Endothelial cell (in vitro differentiated cells): ENCODE measurements around the gene SELENBP1. TPM values are rescaled to one million over a fixed set of nuclear protein-coding genes. Genes with fewer than 3 reads are reported as not detected.

Experiments
- DNase-seq: peaks from one replicate; pipeline ENCODE4 v3.0.0; 2021; ENCODE audit warnings: low spot score
- H3K27ac Mint-ChIP-seq: one replicate; pipeline ENCODE4 v1.8.0; 2021; ENCODE audit warnings: mixed read lengths, inconsistent platforms; ENCODE audit not compliant: unreplicated experiment
- H3K27me3 Mint-ChIP-seq: one replicate; pipeline ENCODE4 v1.8.0; 2021; ENCODE audit warnings: mild to moderate bottlenecking, moderate library complexity, mixed read lengths, inconsistent platforms; ENCODE audit not compliant: unreplicated experiment
- H3K36me3 Mint-ChIP-seq: one replicate; pipeline ENCODE4 v1.8.0; 2021; ENCODE audit warnings: mild to moderate bottlenecking, low read depth, mixed read lengths, inconsistent platforms; ENCODE audit not compliant: unreplicated experiment
- H3K4me1 Mint-ChIP-seq: one replicate; pipeline ENCODE4 v1.8.0; 2021; ENCODE audit warnings: mild to moderate bottlenecking, mixed read lengths, inconsistent platforms; ENCODE audit not compliant: unreplicated experiment
- H3K4me3 Mint-ChIP-seq: one replicate; pipeline ENCODE4 v1.8.0; 2021; ENCODE audit warnings: mild to moderate bottlenecking, mixed read lengths, inconsistent platforms; ENCODE audit not compliant: unreplicated experiment
- H3K9me3 Mint-ChIP-seq: one replicate; pipeline ENCODE4 v1.8.0; 2021; ENCODE audit warnings: mixed read lengths, inconsistent platforms; ENCODE audit not compliant: unreplicated experiment
- total RNA-seq: library from RNA; stranded (reverse); fragmentation: NEBNext Ultra II Directional; extraction: Animal tissue kit (Norgen Biotek cat#: 25700); gene quantifications from one replicate; pipeline ENCODE4 v1.2.1, GENCODE V29; 2021; ENCODE audit not compliant: unreplicated experiment
- TF ChIP-seq, protein P1 (sequence below): fragments of 200-600 bp; sonication (generic); IDR thresholded peaks from one replicate; pipeline ENCODE4 v1.5.0; 2021; ENCODE audit warnings: antibody characterized with exemption; ENCODE audit not compliant: unreplicated experiment

SELENBP1 gene
- total RNA-seq, 1 donor from 2014 or later = 15.6 TPM

DNA sequence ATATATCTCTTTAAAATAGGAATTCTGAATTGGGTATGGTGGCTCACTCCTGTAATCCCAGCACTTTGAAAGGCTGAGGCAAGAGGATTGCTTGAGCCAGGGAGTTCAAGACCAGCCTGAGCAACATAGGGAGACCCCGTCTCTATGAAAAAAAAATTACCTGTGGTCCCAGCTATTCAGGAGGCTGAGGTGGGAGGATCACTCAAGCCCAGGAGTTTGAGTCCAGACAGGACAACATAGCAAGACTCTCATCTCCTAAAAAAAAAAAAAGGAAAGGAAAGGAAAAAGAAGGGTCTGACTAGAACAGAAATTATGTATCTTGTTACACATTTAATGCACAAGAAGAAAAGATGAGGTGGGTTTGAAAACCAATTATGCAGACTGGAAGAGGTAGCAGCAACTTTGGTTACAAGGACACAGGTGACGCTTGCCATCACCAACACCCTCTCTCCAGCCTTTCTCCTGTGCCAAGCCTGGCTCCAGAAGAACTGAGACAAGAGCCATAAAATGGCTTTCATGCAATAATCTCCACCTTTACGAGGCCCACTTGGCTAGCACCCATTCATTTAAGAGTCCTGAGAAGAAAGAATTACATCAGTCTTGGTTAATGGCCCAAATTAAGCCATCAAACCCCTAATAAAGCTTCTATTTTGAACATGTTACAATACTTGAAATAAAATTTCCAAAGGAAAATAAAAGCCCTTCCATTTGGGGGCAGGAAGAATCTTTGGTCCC, 4.8 kb upstream of the SELENBP1 start:
- no peak overlapping the region for H3K27ac Mint-ChIP-seq
- H3K4me1 Mint-ChIP-seq = peaks cover 9% of the 10 kb centered on the region

DNA sequence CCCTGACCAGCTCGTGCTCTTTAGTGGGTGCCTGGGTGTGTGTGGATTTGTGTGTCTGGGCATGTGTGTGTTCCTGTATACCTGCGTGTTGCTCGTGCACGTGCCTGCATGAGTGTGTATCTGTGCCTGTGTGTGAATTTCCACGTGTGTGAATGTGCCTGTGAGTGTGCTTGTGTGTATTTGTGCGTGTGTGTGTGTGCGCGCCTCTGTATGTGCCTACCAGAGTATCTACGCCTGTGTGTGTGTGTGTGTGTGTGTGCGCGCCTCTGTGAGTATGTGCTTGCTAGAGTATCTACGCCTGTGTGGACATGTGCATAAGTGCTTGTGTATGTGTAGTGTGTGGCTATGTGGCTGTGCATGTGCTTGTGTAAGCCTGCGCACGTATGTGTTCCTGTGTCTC, 691 bp upstream of the SELENBP1 start:
- no peaks in the 10 kb centered on the region for H3K36me3 Mint-ChIP-seq
- peaks cover 14% of the 10 kb centered on the region for H3K4me1 Mint-ChIP-seq
- peaks cover 6% of the 10 kb centered on the region for H3K27me3 Mint-ChIP-seq
- no peak for DNase-seq
- TF ChIP-seq, protein P1, sequence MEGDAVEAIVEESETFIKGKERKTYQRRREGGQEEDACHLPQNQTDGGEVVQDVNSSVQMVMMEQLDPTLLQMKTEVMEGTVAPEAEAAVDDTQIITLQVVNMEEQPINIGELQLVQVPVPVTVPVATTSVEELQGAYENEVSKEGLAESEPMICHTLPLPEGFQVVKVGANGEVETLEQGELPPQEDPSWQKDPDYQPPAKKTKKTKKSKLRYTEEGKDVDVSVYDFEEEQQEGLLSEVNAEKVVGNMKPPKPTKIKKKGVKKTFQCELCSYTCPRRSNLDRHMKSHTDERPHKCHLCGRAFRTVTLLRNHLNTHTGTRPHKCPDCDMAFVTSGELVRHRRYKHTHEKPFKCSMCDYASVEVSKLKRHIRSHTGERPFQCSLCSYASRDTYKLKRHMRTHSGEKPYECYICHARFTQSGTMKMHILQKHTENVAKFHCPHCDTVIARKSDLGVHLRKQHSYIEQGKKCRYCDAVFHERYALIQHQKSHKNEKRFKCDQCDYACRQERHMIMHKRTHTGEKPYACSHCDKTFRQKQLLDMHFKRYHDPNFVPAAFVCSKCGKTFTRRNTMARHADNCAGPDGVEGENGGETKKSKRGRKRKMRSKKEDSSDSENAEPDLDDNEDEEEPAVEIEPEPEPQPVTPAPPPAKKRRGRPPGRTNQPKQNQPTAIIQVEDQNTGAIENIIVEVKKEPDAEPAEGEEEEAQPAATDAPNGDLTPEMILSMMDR = no peak
- no peak overlapping the region for H3K27ac Mint-ChIP-seq
- no peaks in the 10 kb centered on the region for H3K9me3 Mint-ChIP-seq
- H3K4me3 Mint-ChIP-seq = no peak overlapping the region

More for the DNA sequence above, 4.8 kb upstream of the SELENBP1 start:
- TF ChIP-seq, protein P1 = no peak
- no peaks in the 10 kb centered on the region for H3K9me3 Mint-ChIP-seq
- peaks cover 4% of the 10 kb centered on the region for H3K27me3 Mint-ChIP-seq
- no peak for DNase-seq
- H3K36me3 Mint-ChIP-seq = no peaks in the 10 kb centered on the region
- no peak overlapping the region for H3K4me3 Mint-ChIP-seq

DNA sequence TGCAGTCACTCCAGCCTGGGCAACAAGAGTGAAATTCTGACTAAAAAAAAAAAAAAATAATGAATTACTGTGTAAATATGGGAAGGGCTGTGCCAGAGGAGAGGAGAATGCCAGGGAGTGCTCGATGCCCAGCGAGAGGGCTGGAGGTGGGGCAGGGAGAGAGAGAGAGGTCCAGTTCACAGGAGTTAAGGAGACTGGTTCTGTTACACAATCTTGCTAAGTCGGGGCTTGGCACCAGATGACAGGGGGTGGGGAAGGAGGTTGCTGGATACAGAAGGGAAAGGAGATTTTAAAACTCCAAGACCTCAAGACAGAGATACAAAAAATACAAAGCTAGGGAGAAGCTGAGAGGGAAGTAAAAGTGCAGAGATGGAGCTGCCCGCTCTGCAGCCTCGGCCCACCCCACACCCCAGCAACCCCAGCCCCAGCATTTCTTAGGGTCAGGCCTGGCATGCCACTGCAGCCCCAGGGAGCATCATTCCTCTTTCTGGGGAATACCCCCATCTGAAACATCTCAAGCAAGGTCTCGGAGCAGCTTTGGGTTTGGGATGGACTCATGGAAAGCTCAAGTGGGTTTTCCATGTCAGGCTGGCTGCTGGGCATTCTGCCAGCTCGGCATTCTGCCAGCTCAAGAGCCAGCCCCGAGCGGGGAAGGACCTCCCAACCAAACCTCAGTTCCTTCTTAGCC, 991 bp downstream of the SELENBP1 start:
- TF ChIP-seq, protein P1 = no peak
- H3K36me3 Mint-ChIP-seq = no peaks in the 10 kb centered on the region
- no peak overlapping the region for H3K4me3 Mint-ChIP-seq
- H3K9me3 Mint-ChIP-seq = no peaks in the 10 kb centered on the region
- H3K27ac Mint-ChIP-seq = no peak overlapping the region
- no peak for DNase-seq
- H3K4me1 Mint-ChIP-seq = peaks cover 14% of the 10 kb centered on the region
- H3K27me3 Mint-ChIP-seq = peaks cover 8% of the 10 kb centered on the region

- peaks cover 15% of the 10 kb centered on the region for H3K4me1 Mint-ChIP-seq
Measured at GRCh38 chr1:151370211-151370911, 2.1 kb downstream of the SELENBP1 start.

More at GRCh38 chr1:151370211-151370911, 2.1 kb downstream of the SELENBP1 start:
- no peaks in the 10 kb centered on the region for H3K9me3 Mint-ChIP-seq
- peaks cover 8% of the 10 kb centered on the region for H3K27me3 Mint-ChIP-seq
- no peak overlapping the region for H3K27ac Mint-ChIP-seq
- no peak for DNase-seq
- no peak overlapping the region for H3K4me3 Mint-ChIP-seq
- TF ChIP-seq, protein P1 = no peak
- peaks cover 2% of the 10 kb centered on the region for H3K36me3 Mint-ChIP-seq
